Measurements from ENCODE around the gene FANCE. TPM values are rescaled to one million over a fixed set of nuclear protein-coding genes. Genes with fewer than 3 reads are reported as not detected.

Gene FANCE
- total and polyA plus RNA-seq, 9 of the 15 experiments (the other 6 are each of a cell fraction or from before 2014, with no cell fraction given), result 5.7 to 30.2 (median 17.0) TPM

DNA sequence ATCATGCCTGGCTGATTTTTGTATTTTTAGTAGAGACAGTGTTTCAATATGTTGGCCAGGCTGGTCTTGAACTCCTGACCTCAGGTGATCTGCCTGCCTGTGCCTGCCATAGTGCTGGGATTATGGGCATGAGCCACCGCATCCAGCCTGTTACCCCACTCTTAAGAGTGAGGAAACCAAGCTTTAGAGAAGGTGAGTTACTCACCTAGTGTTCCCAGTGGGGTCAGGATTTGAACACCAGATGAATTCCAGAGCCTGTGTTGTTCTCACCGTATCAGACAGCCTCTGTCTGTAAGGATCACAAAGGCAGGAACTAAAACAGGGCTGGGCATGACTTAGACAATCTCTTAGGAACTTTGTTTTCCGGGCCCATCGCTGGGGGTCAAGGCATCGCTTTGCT is 9.4 kb upstream of the FANCE start:
- TF ChIP-seq ASH1L (IDR thresholded peaks at IDR 0.05; ENCODE audit: borderline replicate concordance, low read depth, partially characterized antibody) (no peak), ZNF184 (CRISPR knock-in tag; IDR thresholded peaks at IDR 0.05) (no peak), KDM2B (CRISPR knock-in tag; IDR thresholded peaks at IDR 0.05) (no peak), ARHGAP35 (IDR thresholded peaks at IDR 0.05; ENCODE audit: partially characterized antibody) (no peak), ZNF197 (CRISPR knock-in tag; IDR thresholded peaks at IDR 0.05; ENCODE audit: low read depth) (no peak)
- TF ChIP-seq, protein P1, sequence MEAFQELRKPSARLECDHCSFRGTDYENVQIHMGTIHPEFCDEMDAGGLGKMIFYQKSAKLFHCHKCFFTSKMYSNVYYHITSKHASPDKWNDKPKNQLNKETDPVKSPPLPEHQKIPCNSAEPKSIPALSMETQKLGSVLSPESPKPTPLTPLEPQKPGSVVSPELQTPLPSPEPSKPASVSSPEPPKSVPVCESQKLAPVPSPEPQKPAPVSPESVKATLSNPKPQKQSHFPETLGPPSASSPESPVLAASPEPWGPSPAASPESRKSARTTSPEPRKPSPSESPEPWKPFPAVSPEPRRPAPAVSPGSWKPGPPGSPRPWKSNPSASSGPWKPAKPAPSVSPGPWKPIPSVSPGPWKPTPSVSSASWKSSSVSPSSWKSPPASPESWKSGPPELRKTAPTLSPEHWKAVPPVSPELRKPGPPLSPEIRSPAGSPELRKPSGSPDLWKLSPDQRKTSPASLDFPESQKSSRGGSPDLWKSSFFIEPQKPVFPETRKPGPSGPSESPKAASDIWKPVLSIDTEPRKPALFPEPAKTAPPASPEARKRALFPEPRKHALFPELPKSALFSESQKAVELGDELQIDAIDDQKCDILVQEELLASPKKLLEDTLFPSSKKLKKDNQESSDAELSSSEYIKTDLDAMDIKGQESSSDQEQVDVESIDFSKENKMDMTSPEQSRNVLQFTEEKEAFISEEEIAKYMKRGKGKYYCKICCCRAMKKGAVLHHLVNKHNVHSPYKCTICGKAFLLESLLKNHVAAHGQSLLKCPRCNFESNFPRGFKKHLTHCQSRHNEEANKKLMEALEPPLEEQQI (IDR thresholded peaks at IDR 0.05), result no peak
- TF ChIP-seq, protein P2, sequence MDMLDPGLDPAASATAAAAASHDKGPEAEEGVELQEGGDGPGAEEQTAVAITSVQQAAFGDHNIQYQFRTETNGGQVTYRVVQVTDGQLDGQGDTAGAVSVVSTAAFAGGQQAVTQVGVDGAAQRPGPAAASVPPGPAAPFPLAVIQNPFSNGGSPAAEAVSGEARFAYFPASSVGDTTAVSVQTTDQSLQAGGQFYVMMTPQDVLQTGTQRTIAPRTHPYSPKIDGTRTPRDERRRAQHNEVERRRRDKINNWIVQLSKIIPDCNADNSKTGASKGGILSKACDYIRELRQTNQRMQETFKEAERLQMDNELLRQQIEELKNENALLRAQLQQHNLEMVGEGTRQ (CRISPR knock-in tag; IDR thresholded peaks at IDR 0.05), result no peak
- TF ChIP-seq, protein P3, sequence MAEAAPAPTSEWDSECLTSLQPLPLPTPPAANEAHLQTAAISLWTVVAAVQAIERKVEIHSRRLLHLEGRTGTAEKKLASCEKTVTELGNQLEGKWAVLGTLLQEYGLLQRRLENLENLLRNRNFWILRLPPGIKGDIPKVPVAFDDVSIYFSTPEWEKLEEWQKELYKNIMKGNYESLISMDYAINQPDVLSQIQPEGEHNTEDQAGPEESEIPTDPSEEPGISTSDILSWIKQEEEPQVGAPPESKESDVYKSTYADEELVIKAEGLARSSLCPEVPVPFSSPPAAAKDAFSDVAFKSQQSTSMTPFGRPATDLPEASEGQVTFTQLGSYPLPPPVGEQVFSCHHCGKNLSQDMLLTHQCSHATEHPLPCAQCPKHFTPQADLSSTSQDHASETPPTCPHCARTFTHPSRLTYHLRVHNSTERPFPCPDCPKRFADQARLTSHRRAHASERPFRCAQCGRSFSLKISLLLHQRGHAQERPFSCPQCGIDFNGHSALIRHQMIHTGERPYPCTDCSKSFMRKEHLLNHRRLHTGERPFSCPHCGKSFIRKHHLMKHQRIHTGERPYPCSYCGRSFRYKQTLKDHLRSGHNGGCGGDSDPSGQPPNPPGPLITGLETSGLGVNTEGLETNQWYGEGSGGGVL (CRISPR knock-in tag; IDR thresholded peaks at IDR 0.05), result no peak
- Histone ChIP-seq H3K27ac (ENCODE audit: extremely low read depth, low read depth, low read length) (no peak overlapping the region), H2AFZ (ENCODE audit: low read depth, low read length) (no peak overlapping the region), H3K27me3 (ENCODE audit: control insufficient read depth in 2 of 2, insufficient read depth in 2 of 2, low read length in 2 of 2) (peaks cover 14 to 16% of the 10 kb centered on the region in 2 experiments; a peak in 4 of 5 replicates), H3K9me3 (replicated peaks; ENCODE audit: control insufficient read depth, insufficient read depth, low read depth, low read length) (no peaks in the 10 kb centered on the region), H3K9ac (ENCODE audit: insufficient read depth in 1 of 2, low read depth in 2 of 2, low read length in 2 of 2) (no peak overlapping the region), H3K4me1 (replicated peaks in 1 of 2; ENCODE audit: control insufficient read depth in 2 of 2, insufficient read depth in 2 of 2, low read length in 2 of 2) (peaks cover 5 to 10% of the 10 kb centered on the region in 2 experiments; a peak in 3 of 5 replicates), H3K36me3 (ENCODE audit: control insufficient read depth, insufficient read depth, low read length) (no peaks in the 10 kb centered on the region), H4K20me1 (replicated peaks; ENCODE audit: control insufficient read depth, insufficient read depth, low read length) (no peaks in the 10 kb centered on the region), H3K4me3 (no peak overlapping the region), H3K9me1 (ENCODE audit: control insufficient read depth, insufficient read depth, low read length) (no peaks in the 10 kb centered on the region), H3K4me2 (ENCODE audit: insufficient read depth, low read length) (no peak overlapping the region), H3K79me2 (ENCODE audit: control insufficient read depth, insufficient read depth, low read length) (no peaks in the 10 kb centered on the region)
- intact Hi-C loops (cut with micrococcal nuclease) (no loop called here), in situ Hi-C loops (cut with MboI) (no loop called here)
- FAIRE-seq (no peak), ATAC-seq (no peak), DNase-seq (ENCODE audit: extremely low read depth in 1 of 4, low spot score in 3 of 4) (no peak)
- ChIA-PET POLR2A (interaction anchor here (0.7 to 1.1 kb wide), 3 partner anchors 26 to 55 kb away, joined by 3 to 4 read pairs (median 3); partner anchors contain the start of genes RPL10A and TEAD3), CTCF (ENCODE audit: low intra/inter-chr PET ratio) (no interaction called here)
- BruUV-seq (replicated peaks), result no TSS peak
- WGBS (ENCODE audit: insufficient coverage, low coverage, missing lambda C conversion rate), result 19% methylated on average over 5 of the region's 5 CpGs
